ENCODE measurements around the gene CEACAM19. TPM values are rescaled to one million over a fixed set of nuclear protein-coding genes. Genes with fewer than 3 reads are reported as not detected.
"Not testable (repeated sequence)": the region's sequence is repeated elsewhere in the genome, so short reads cannot be mapped to it uniquely, and the experiment has no call there.

Gene CEACAM19
- polyA plus RNA-seq (2014; cell fraction: cytosol; rRNA removed) = 0.08 and 0.18 TPM in 2 replicates
- polyA plus RNA-seq (2014; cell fraction: nucleus; rRNA removed) = 0.07 and 0.75 TPM in 2 replicates

- no peak for DNase-seq (ENCODE audit: low spot score)
Measured at GRCh38 chr19:44671400-44671799, at the start of gene CEACAM19. Gene CEACAM19 (plus strand): TSS chr19:44671482. CDS start chr19:44671932, 450 bp downstream.

- no peak for DNase-seq (ENCODE audit: low spot score)
Measured at GRCh38 chr19:44623080-44623479, 48.2 kb upstream of the CEACAM19 start.

GRCh38 chr19:44623626-44624025 is 47.7 kb upstream of the CEACAM19 start:
- no peak for DNase-seq (ENCODE audit: low spot score)

GRCh38 chr19:44624840-44625354 is 46.4 kb upstream of the CEACAM19 start:
- DNase-seq (ENCODE audit: low spot score) = no peak

GRCh38 chr19:44625637-44626036 is 45.6 kb upstream of the CEACAM19 start:
- DNase-seq (ENCODE audit: low spot score) = not testable (repeated sequence)

GRCh38 chr19:44626048-44626624 is 45.1 kb upstream of the CEACAM19 start:
- DNase-seq (ENCODE audit: low spot score) = no peak

GRCh38 chr19:44627631-44628030 is 43.7 kb upstream of the CEACAM19 start:
- no peak for DNase-seq (ENCODE audit: low spot score)

- no peak for DNase-seq (ENCODE audit: low spot score)
Measured at GRCh38 chr19:44628793-44629192, 42.5 kb upstream of the CEACAM19 start.

- DNase-seq (ENCODE audit: low spot score) = not testable (repeated sequence)
Measured at GRCh38 chr19:44631611-44632010, 39.7 kb upstream of the CEACAM19 start.

- not testable (repeated sequence) for DNase-seq (ENCODE audit: low spot score)
Measured at GRCh38 chr19:44634058-44634457, 37.2 kb upstream of the CEACAM19 start.

- DNase-seq (ENCODE audit: low spot score) = no peak
Measured at GRCh38 chr19:44634785-44635184, 36.5 kb upstream of the CEACAM19 start.

GRCh38 chr19:44635581-44636438 is 35.5 kb upstream of the CEACAM19 start:
- no peak for DNase-seq (ENCODE audit: low spot score)

GRCh38 chr19:44636439-44637389 is 34.6 kb upstream of the CEACAM19 start:
- DNase-seq (ENCODE audit: low spot score) = no peak

GRCh38 chr19:44637390-44637764 is 33.9 kb upstream of the CEACAM19 start:
- no peak for DNase-seq (ENCODE audit: low spot score)

GRCh38 chr19:44640518-44640917 is 30.8 kb upstream of the CEACAM19 start:
- DNase-seq (ENCODE audit: low spot score) = no peak

- no peak for DNase-seq (ENCODE audit: low spot score)
Measured at GRCh38 chr19:44641501-44642265, 29.6 kb upstream of the CEACAM19 start.

- no peak for DNase-seq (ENCODE audit: low spot score)
Measured at GRCh38 chr19:44642377-44642776, 28.9 kb upstream of the CEACAM19 start.

- DNase-seq (ENCODE audit: low spot score) = peak; percentile 58
Measured at GRCh38 chr19:44643605-44644401, 27.5 kb upstream of the CEACAM19 start, which contains the start of gene PVR. Gene PVR (plus strand): TSS chr19:44643910. CDS start chr19:44644097, 187 bp downstream.

GRCh38 chr19:44644402-44645016 is 26.8 kb upstream of the CEACAM19 start:
- DNase-seq (ENCODE audit: low spot score) = peak; percentile 43
